GM21367 (cell line): ENCODE data around the gene TMTC2.

Experiments used
- ATAC-seq: cut with Tn5 transposase; IDR thresholded peaks from one replicate; pipeline ENCODE4 v1.9.1; 2021; ENCODE audit not compliant: unreplicated experiment

The TMTC2 gene

DNA sequence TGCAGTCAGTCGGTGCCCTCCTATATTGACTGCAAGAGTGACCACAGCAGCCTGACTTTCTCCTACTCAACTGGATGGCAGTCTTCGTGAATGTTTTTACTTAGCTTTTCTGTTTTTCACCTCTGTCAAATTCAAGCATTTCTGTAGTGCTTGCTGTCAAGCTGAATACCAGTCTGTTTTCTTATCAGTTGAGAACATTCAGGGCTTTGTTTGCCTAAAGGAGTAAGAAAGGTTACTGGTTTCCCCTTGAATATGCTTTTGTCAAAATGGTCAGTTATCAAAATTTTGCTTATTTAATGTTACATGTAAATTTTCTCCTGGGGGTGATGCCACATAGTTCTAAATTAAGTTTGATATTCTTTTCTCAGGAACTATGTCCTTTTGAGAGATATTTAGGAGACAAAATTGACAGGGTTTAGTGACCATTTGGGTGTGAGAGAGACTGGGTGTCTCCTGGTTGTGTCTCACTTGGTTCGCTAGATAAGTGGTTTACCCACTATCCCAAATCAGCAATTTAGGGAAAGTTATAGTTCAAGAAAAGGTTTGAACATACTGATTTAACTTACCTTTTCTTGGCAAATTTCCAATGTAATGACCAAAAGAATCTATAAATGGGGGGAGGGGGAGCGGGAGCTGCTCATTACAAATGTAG is 366.3 kb downstream of the TMTC2 start:
- ATAC-seq = no peak

DNA sequence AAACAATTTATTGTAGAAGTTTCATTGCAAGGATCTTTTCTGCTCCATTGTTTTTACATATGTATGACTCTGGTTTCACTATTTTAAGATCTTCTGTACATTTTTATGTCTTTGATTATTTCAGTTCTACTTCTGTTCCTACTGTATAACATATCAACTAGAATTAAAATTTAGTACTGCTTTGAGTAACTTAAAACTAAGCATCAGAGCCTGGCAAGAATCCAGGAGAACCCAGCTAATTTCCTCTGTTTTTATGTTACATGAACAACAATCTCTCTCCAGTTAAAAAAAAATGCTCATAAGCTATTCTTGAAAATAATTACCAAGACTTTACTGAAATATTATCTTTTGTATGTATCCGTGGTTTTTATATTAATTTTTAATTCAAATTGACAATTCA is 370.7 kb downstream of the TMTC2 start:
- ATAC-seq = no peak

DNA sequence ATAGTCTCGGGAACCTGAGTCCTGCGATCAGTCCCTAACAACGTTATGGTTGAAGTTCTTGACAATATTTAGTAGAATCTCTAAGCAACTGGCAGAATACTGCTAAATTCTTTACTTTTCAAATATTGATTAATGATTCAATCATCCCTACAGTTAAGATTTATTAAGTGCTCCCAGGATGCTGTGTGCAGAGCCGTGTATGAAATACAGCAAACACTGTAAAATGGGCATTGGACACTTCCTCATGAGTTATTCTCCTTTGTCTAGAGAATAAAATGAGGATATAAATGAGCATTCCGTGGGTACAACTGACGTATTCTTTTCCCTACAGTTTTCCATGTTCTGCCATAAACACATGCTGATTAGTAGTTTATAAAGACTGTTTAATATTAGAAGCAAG is 372.4 kb downstream of the TMTC2 start:
- ATAC-seq = no peak

DNA sequence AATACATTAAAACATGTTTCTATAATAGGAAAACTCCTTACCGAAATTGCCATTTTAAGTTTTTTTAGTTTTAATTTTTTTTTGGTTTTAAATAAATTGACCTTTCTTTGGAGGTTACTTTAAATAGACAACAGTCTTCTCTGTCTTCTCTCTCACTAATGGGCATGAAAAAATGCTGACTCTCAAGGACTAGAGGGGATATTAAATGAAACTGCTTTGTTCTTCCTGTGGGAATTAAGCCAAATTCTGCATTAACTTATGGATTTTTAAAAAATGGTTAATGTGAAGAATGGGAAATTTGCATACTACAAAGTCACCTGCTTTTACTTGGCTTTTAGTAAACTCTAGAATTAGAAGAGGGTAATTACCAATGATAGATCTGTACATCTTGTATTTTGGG is 378.9 kb downstream of the TMTC2 start:
- ATAC-seq = no peak

DNA sequence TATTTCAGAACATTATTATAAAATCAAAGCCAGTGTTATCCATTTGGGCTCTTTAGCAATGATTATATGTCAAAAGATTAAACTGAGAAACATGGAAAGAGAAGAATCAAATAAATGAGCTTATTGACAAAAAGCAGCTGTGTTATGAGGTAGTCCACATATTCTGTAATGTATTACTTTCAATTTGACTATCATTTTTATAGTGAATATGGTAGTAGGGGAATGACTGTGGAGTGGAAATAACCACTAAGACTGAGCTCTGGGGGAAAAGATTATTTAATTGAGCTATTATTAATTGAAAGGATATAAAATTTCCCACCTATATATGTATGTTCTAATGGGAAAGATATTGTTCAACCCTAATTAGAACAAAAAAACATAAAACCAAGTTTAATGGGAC is 381.3 kb downstream of the TMTC2 start:
- no peak for ATAC-seq

DNA sequence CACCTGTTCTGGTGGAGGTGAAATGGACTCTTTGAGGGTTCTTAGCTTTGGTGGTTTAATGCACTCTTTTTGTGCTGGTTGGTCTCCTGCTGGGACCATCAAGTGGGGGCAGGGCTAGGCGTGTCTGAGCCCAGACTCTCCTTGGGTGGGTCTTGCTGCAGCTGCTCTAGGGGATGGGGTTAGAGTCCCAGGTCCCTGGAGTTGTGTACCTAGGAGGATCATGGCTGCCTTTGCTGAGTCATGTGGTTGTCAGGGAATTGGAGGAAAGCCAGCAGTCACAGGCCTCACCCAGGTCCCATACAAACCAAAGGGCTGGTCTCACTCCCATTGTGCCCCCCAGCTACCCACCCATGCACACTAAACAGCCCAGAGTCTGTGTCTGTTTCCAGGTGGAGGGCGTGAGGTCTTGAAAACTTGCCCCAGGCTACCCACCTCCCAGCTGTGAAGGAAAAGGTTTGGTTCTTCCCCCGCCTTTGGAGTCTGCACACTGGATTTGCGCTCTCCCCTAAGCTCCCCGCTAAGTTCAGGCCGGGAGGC is 387.7 kb downstream of the TMTC2 start:
- ATAC-seq = no peak

DNA sequence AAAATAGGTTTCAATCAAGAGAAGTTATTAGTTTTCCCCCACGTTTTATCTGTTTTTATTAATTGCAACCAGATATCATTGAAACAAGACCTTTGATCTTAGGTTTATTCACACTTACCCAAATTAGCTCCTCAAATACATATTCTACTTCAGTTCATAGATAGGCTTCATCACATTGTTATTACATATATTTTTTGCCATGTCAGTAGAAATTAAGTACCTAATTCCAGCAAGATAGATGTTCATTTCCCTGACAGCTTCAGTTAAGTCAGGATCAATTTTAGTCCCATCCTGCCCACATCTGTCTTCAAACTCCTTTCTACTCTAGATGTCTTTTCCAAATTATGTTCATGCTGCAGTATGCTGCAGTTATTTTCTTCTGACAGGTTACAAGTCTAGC is 388.8 kb downstream of the TMTC2 start:
- no peak for ATAC-seq

DNA sequence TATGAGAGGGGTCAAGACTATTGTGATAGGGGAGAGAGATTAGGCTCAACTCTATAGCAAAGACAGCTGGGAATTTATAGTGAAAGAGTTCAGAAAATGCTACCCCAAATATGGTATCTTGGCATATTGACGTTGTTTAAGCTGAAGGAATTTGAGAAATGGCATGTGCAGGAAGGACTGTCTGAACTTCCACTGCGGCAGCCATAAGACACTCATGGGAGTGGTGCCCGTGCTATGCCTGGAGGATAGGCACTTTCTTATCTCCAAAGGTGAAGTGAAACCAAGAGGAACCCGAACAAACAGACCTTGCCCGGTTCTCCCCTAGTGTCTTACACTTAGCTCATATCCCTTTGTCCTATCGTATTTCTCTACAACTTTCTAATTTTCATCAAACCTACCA is 390.3 kb downstream of the TMTC2 start:
- ATAC-seq = no peak

DNA sequence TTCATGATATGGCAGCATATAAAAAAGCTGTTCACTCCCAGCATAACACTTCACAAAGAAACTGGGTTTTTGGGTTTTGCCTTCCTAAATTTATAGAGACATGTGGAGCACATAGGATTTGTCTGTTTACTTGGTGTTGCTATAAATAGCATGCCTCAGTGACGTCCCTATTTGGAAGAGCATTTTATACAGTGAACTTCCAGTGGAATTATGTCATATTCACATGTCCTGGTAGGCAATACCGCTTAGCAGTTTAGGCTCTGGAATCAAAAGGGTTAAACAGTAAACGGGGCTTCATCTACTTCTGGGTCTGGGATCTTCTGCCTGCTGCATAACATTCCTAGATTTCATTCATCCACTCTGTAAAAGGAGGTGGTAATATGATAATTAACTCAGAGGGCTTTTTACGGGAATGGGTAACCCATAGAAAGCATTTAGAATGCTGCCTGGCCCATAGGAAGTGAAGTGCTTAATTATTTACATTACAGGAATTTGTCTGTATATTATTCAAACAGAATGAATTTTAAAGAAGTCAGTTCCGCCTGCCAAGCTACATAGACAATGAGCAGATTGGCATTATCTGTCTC is 396.1 kb downstream of the TMTC2 start:
- ATAC-seq = no peak

DNA sequence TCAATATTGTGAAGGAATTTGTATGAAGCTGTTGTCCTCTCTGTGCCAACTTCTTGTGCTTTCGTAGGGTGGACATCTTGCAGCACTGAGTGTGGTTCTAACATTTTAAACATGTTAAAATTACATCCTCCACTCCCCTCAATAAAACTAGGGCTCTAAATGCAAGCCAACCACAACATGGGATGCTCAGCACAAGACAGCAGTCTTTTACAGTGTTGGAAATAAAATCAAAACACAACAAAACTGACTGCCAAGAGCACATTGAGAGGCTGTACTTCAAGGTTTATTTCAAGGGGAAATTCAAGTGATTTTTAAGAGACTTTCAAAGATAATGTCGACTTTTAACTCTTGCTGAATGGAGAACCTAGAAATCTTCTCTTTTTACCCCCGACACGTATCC is 396.9 kb downstream of the TMTC2 start:
- no peak for ATAC-seq

DNA sequence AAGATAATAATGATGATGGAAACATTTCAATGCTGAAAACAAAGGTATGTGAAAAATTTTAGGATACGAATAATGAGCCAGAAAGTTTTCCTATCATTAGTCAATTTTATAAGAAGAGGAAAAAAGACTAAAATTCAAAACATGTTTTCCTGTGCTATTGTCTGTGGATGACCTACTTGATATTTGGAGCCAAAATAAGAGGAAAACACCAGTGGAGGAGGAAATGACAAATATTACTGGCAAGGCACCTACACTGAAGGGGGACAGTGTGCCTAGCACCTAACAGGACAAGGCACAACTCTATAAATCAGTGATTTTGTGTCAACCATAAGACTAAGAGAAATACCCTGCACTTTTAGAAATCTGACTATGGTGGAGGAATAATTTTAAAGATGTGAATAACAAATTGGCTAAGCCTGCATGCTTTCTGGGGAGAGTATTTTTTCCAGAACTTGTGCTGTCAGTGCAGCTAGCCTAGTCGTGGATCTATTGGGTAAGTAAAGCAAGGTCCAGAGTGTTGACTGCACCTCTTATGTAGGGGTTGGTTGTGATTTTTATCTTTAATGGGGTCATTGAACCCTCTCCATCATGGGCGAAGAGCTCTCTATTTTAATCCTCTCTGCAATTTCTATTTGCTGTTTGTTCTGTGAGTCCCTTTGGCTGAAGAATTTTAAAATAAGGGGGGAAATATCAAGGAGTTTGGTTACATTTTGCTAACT is 398.0 kb downstream of the TMTC2 start:
- no peak for ATAC-seq

DNA sequence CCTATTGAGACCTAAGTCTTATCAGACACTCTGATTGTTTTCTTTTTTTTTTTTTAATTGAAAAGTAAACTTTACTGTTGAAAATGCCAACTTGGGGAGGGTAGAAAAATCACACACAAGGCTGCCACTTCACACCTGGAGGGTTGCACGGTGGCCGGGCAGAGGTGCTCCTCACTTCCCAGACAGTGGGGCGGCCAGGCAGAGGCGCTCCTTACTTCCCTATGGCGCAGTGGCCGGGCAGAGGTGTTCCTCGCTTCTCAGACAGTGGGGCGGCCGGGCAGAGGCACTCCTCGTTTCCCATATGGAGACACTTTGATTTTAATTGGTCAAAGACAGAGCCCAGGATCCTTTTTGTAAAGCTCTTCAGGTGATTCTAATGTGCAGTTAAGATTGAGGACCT is 399.3 kb downstream of the TMTC2 start:
- no peak for ATAC-seq

DNA sequence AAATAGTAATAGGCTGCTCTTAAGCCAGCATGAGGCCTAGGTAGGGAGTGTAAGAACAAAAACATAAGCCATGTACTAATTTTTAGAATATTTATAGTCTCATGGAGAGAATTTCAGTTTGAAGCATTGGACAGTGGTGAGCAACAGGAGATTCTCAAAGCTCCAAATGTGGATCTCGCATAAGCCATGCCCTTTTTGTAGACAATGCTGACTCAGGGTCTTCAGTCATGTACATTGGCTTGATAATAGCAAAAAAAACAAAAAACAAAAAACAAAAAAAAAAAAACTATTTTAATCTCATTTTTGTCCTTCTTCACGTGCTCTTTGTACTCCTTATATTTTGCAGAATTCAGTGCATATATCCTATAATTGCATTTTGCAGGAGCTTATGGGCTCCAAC is 402.9 kb downstream of the TMTC2 start:
- no peak for ATAC-seq

DNA sequence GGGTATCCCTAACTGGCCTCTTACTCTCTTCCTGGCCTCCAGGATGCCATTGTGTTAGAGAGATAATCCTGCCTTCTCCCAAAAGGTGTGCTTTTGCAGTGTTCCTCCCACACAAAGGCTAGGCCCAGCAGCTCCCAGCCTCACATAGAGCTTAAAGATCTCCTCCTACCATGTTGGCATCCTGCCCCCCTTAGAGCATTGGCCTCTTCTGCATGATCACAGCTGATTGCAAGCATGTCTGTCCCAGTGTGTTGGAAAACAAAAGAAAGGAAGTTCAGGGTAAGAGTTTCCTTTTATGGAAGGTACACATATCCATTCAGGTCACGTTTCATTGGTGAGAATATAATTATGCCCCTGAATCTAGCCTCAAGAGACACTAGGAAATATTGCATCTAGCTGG is 405.4 kb downstream of the TMTC2 start:
- no peak for ATAC-seq

DNA sequence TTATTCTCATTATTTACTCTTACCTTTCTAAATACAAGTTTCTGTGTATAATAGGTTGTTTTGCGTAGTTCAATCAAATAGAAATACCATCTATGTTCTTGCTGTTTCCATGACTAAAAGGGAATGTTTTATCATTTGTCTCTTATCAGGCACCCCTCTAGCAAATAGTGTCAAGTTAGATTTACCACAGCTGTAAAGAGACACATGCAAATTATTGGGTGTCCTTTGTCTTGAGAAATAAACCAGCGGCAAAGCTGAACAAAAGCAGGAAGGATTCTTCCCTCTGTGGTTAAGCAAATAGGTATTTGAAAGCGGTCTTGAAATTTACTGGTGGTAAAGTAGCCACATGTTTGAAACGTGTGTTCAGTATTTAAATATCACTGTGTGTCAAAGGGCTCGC is 405.9 kb downstream of the TMTC2 start:
- no peak for ATAC-seq

DNA sequence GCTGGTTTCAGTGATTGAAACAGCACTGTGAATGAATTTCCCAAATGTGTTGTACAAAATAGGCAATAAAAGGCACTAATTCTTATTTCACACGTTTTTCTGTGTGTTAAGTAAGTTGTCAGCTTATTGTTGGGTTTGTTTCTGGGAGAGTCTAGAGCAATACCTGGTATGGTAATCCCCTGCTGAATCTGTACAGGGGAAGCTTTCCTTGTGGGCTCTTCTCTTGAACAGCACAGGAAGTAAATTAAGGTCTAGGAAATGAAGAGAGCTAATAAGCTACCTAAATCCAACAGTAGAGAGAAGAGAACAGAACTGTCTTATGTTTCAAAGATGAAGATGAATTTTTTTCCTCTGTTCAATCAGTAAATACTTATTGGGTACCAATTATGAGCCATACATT is 406.7 kb downstream of the TMTC2 start:
- no peak for ATAC-seq

DNA sequence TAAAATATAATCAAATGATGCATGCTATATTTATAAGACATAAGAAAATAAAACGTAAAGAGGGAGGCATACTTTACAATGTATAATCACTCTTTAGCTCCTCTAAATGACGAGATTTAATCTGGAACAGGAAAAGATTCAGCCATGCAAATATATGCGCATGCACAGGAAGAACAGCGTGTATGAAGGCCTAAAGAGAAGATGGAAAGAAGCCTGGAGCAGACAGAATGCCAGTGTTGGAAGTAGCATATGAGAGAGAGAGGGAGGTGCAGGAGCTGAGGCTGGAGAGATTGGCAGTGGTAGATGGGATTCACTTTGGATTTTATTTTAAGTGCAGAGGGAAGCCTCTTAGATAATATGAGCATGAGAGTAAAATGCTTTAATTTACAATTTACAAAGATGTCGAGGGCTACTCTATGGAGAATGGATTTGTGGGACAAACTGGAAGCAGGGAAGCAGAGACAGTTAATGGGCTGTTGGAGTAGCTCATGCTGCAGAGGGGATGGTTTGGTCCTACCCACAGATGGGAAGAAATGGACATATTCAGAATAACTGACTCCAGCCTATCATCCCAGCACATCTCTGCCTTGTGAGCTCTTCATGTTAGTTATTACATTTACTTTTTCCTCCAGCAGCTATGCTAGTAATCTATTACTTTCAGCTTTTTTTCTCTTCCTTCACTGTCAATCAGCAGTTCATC is 411.1 kb downstream of the TMTC2 start:
- ATAC-seq = no peak

DNA sequence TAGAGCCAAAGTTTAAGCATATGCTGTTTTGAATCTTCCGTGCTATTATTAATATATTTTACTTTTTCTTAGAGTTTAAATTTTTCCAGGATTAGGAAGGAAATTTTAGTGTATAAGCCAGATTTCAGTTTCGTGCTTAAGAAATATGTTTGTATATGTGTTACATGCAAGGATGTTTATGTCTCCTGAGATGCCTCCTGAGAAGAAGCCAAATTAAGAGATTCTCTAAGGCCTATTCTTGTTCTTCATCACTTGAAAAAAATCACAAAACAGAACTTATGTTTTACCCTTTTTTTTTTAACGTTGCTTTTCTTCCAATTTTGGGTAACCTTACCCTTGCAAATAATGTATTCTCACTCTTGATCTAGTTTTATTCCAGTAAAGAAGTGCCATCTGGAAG is 412.7 kb downstream of the TMTC2 start:
- no peak for ATAC-seq

DNA sequence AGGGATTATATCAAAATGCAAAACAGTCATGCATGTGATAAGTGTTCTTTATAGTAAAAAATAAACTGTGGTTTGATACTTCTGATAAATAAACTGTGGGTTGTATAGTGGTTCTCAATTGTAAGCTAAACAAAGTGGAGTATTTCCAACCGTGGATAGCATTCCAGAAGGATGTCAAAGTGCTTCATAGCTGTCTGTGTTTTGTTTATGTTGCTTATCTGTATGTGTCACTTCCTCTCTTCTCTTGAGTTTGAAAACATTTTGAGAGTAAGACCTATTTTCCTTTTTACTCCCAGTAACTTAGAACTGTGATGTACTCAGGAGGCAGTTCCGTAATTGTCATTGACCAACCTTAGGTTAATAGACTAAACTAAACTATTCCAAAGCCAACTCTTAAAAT is 415.8 kb downstream of the TMTC2 start:
- ATAC-seq = no peak

DNA sequence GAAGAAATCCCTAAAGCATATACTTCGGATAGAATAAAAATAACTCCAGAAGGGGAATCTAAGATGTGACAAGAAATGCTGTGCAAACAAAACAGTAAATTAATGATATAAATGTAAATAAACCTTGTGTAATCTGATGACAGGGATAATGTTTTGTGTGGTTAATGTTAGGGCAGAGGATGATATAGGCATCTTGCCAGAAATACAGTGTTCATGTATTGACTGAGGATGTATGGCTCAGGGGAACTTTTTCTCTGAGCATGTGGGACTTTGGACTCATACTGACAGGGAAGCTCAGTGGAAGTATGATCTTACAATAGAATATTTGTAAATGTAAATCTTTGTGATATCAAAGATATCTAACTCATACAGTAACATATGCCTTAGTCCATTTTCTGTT is 420.2 kb downstream of the TMTC2 start:
- no peak for ATAC-seq

DNA sequence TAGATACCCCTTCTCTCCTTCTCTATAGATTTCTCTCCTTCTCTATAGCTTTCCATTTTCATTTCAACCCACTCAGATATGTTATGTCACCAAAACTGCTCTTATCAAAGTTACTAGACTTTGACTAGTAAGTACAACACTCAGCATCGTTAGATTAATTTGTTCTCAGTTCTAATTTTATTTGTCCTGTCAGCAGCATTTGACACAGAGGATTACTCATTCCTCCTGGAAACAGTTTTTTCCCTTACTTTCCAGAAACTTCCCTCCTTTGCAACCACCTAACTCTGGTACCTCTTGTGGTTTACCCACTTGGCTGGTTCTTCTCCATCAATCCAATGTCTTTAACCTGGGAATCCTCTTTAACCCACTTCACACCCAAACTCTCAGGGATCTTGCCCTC is 423.7 kb downstream of the TMTC2 start:
- ATAC-seq = no peak

DNA sequence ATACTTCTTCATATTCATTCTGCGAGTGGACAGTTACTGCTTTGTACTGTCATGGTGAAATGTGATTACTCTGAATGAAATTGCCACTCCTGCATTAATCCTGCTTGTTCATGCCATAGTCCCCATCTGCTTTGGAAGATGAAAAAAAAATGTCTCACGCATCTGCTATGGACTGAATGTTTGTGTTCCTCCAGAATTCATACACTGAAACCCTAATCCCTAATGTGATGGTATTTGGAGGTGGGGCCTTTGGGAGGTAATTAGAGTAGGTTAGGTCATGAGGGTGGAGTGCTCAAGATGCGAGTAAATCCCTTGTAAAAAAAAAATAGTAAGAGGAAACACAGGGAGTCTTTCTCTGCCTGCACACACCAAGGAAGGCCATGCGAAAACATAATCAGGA is 427.2 kb downstream of the TMTC2 start:
- ATAC-seq = no peak
